K562 (cell line): ENCODE measurements around the gene RACK1. TPM values are rescaled to one million over a fixed set of nuclear protein-coding genes. Genes with fewer than 3 reads are reported as not detected.
A peak's percentile ranks its signal among the peaks of the same experiment; 100 is the strongest.

Experiments used
- ATAC-seq: fragments of 200-7000 bp; cut with Tn5 transposase; 3 replicates; pipeline ENCODE4 v1.9.1; 2020; ENCODE audit warnings: moderate library complexity
- BruUV-seq: library from RNA; stranded (reverse); fragments of 400-500 nt; replicated peaks from 2 replicates; lab custom pipeline; 2021; lab: Mats Ljungman, UMichigan
- CTCF ChIA-PET: fragments of 300-600 bp; formaldehyde crosslinking; extraction: SDS; loops from one replicate; lab custom pipeline; 2021; ENCODE audit warnings: low intra/inter-chr PET ratio; lab: Yijun Ruan, JAX
- POLR2A ChIA-PET: fragments of 300-600, 350-650 bp; sonication (Branson Sonifier 250); formaldehyde crosslinking; extraction: SDS; loops from one replicate; lab custom pipeline; 2021; ENCODE audit warnings: antibody characterized with exemption, inconsistent platforms; lab: Yijun Ruan, JAX
- DNase-seq, 4 experiments: peaks; one replicate each; pipeline versions ENCODE4 v3.0.0 to v3.0.0-alpha.2; 2011 to 2018; ENCODE audit warnings: low spot score in 3 of 4, mixed read lengths in 3 of 4; ENCODE audit errors: extremely low read depth in 1 of 4
- FAIRE-seq: peaks from 2 replicates; lab custom pipeline; 2011; peaks lifted over from hg19 to GRCh38; lab: Jason Lieb, UNC
- H2AFZ ChIP-seq: 2 replicates; pipeline ENCODE4 v1.6.0; 2011; ENCODE audit warnings: low read depth, low read length, control low read depth, inconsistent platforms
- H3K27ac ChIP-seq: fragments of 200-600 bp; 3 replicates; pipeline ENCODE4 v1.8.0; 2011; ENCODE audit warnings: low read depth, mild to moderate bottlenecking, control low read depth, inconsistent platforms, low read length, moderate library complexity, mixed read lengths; ENCODE audit errors: extremely low read depth
- H3K27me3 ChIP-seq, 2 experiments: fragments of 300-600 bp in 1 of 2; 2 replicates in 1 of 2; 3 replicates in 1 of 2; pipeline versions ENCODE4 v1.6.0 to v1.8.0; 2011; ENCODE audit warnings: inconsistent platforms in 2 of 2, low read length in 2 of 2, mild to moderate bottlenecking in 1 of 2, mixed read lengths in 1 of 2, moderate library complexity in 1 of 2; ENCODE audit not compliant: control insufficient read depth in 2 of 2, insufficient read depth in 2 of 2
- H3K36me3 ChIP-seq: fragments of 300-600 bp; 3 replicates; pipeline ENCODE4 v1.8.0; 2011; ENCODE audit warnings: mild to moderate bottlenecking, low read length, inconsistent platforms; ENCODE audit not compliant: control insufficient read depth, insufficient read depth
- H3K4me1 ChIP-seq, 2 experiments: fragments of 200-600 bp in 1 of 2; replicated peaks in 1 of 2; 2 replicates in 1 of 2; 3 replicates in 1 of 2; pipeline versions ENCODE4 v1.5.1 to v1.8.0; 2011; ENCODE audit warnings: inconsistent platforms in 2 of 2, low read length in 2 of 2, mild to moderate bottlenecking in 1 of 2, mixed read lengths in 1 of 2, moderate library complexity in 1 of 2; ENCODE audit not compliant: control insufficient read depth in 2 of 2, insufficient read depth in 2 of 2
- H3K4me2 ChIP-seq: 2 replicates; pipeline ENCODE4 v1.6.1; 2011; ENCODE audit warnings: low read length, control low read depth, inconsistent platforms, mixed read lengths; ENCODE audit not compliant: insufficient read depth
- H3K4me3 ChIP-seq: fragments of 200-600 bp; sonication (generic), shearing (Covaris generic); 2 replicates; pipeline ENCODE4 v1.5.1; 2016; ENCODE audit warnings: control low read depth, inconsistent platforms
- H3K79me2 ChIP-seq: fragments of 200-600 bp; 3 replicates; pipeline ENCODE4 v1.8.0; 2011; ENCODE audit warnings: low read length, inconsistent platforms; ENCODE audit not compliant: control insufficient read depth, insufficient read depth
- H3K9ac ChIP-seq, 2 experiments: 2 replicates each; pipeline versions ENCODE4 v1.6.0 to v1.6.1; 2011; ENCODE audit warnings: low read depth in 2 of 2, low read length in 2 of 2, control low read depth in 1 of 2, inconsistent platforms in 1 of 2, mild to moderate bottlenecking in 1 of 2, mixed read lengths in 1 of 2; ENCODE audit not compliant: insufficient read depth in 1 of 2
- H3K9me1 ChIP-seq: one replicate; pipeline ENCODE4 v1.6.0; 2011; ENCODE audit warnings: inconsistent platforms, mild to moderate bottlenecking, low read length, moderate library complexity; ENCODE audit not compliant: control insufficient read depth, insufficient read depth
- H3K9me3 ChIP-seq: replicated peaks from 2 replicates; pipeline ENCODE4 v1.5.1; 2011; ENCODE audit warnings: low read depth, low read length, inconsistent platforms; ENCODE audit not compliant: control insufficient read depth, insufficient read depth
- H4K20me1 ChIP-seq: replicated peaks from 2 replicates; pipeline ENCODE4 v1.6.1; 2011; ENCODE audit warnings: low read length, inconsistent platforms, mixed read lengths; ENCODE audit not compliant: control insufficient read depth, insufficient read depth
- CBX3 ChIP-seq, 2 experiments: IDR thresholded peaks; 1 replicate in 1 of 2; 2 replicates in 1 of 2; pipeline ENCODE4 v1.6.1; 2012; ENCODE audit warnings: inconsistent platforms in 2 of 2, low read length in 2 of 2, borderline replicate concordance in 1 of 2, control low read depth in 1 of 2
- CCNT2 ChIP-seq: IDR thresholded peaks from 2 replicates; pipeline ENCODE4 v1.6.1; 2011; ENCODE audit warnings: borderline replicate concordance, low read depth, mild to moderate bottlenecking, moderate library complexity, mixed read lengths, low read length; ENCODE audit not compliant: insufficient read length; ENCODE audit errors: extremely low read depth
- CHD4 ChIP-seq: fragments of 200-600 bp; sonication (generic); IDR thresholded peaks from 3 replicates; pipeline ENCODE4 v1.6.1; 2012; ENCODE audit warnings: low read depth, mild to moderate bottlenecking, mixed read lengths, low read length, inconsistent platforms; ENCODE audit not compliant: insufficient read depth, insufficient replicate concordance, poor library complexity, severe bottlenecking
- FIP1L1 ChIP-seq: fragments of 200-400 bp; formaldehyde crosslinking; IDR thresholded peaks from 2 replicates; pipeline ENCODE4 v1.6.1; 2018; ENCODE audit warnings: mild to moderate bottlenecking, low read depth, low read length; ENCODE audit not compliant: poor library complexity, severe bottlenecking
- FOXP4 ChIP-seq: sonication (generic); formaldehyde crosslinking; IDR thresholded peaks from 2 replicates; pipeline ENCODE4 v1.8.0; 2022; ENCODE audit warnings: mild to moderate bottlenecking, missing genetic modification reagents, borderline replicate concordance
- HEY1 ChIP-seq: fragments of 250-450 bp; sonication (Bioruptor Pico); IDR thresholded peaks from 2 replicates; pipeline ENCODE4 v1.5.0; 2020; ENCODE audit warnings: mild to moderate bottlenecking, moderate library complexity, borderline replicate concordance
- HIVEP1 ChIP-seq: fragments of 250-450 bp; sonication (Bioruptor Pico); IDR thresholded peaks from 2 replicates; pipeline ENCODE4 v1.4.0; 2020; ENCODE audit warnings: mild to moderate bottlenecking
- MCM5 ChIP-seq: fragments of 450-650 bp; IDR thresholded peaks from 2 replicates; pipeline ENCODE4 v1.6.1; 2016; ENCODE audit warnings: low read depth
- MXI1 ChIP-seq: IDR thresholded peaks from 2 replicates; pipeline ENCODE4 v1.6.1; 2011; ENCODE audit warnings: low read depth, mild to moderate bottlenecking, improper control_type of control experiment, low read length
- POLR2B ChIP-seq: fragments of 450-650 bp; IDR thresholded peaks from 2 replicates; pipeline ENCODE4 v1.6.1; 2018; ENCODE audit warnings: low read depth; ENCODE audit not compliant: partially characterized antibody
- RB1 ChIP-seq: fragments of 450-650 bp; IDR thresholded peaks from 2 replicates; pipeline ENCODE4 v1.6.1; 2017; ENCODE audit warnings: low read depth, mild to moderate bottlenecking
- ZBTB2 ChIP-seq: fragments of 450-650 bp; IDR thresholded peaks from 2 replicates; pipeline ENCODE4 v1.6.1; 2016; ENCODE audit warnings: antibody characterized with exemption
- ZNF134 ChIP-seq: fragments of 250-450 bp; sonication (Bioruptor Pico); conservative IDR thresholded peaks from 2 replicates; pipeline ENCODE4 v1.4.0; 2020
- ZNF197 ChIP-seq: fragments of 200-800 bp; sonication (Bioruptor generic); IDR thresholded peaks from 2 replicates; pipeline ENCODE4 v1.6.1; 2016; ENCODE audit warnings: low read depth, missing genetic modification characterization, missing compliant biosample characterization
- ZNF263 ChIP-seq: sonication (generic); formaldehyde crosslinking; IDR thresholded peaks from 2 replicates; pipeline ENCODE4 v1.8.0; 2022; ENCODE audit warnings: mild to moderate bottlenecking, missing genetic modification reagents, borderline replicate concordance
- WGBS: fragments of 100-300 bp; shearing (Covaris generic); methylation state at CpG from one replicate; pipeline ENCODE4 v1.1.6; 2016; ENCODE audit warnings: low coverage, mixed read lengths; ENCODE audit not compliant: insufficient coverage; ENCODE audit errors: missing lambda C conversion rate; 5-methylcytosine and 5-hydroxymethylcytosine counted together
- in situ Hi-C: fragments of 300-500 bp; cut with MboI; formaldehyde crosslinking; loops from 4 replicates; pipeline ENCODE4 v1.15.0; 2018; ENCODE audit warnings: inconsistent platforms, mixed read lengths
- intact Hi-C: fragments of 100-400 bp; cut with micrococcal nuclease; formaldehyde crosslinking; loops from 2 replicates; pipeline ENCODE4 v1.14.2; 2022
- polyA plus RNA-seq, 8 experiments: library from polyadenylated mRNA; depleted of rRNA in 4 of 8; stranded (reverse) in 5 of 8; unstranded in 3 of 8; fragments of >200 nt; fragmentation: Nextera tagmentation in 2 of 8; fragmentation: Illumina TruSeq in 1 of 8; extraction: Ambion mirVana in 2 of 8; extraction: Trizol in 1 of 8; gene quantifications; 2 replicates each; pipeline versions ENCODE4 v1.2.1 to v1.2.3, GENCODE V29; 2011 to 2014; ENCODE audit warnings: inconsistent platforms in 1 of 8, missing spikeins in 1 of 8
- total RNA-seq, 7 experiments: library from RNA; depleted of rRNA in 6 of 7; stranded (reverse); fragments of >200 nt in 6 of 7; fragmentation: Illumina TruSeq in 2 of 7; extraction: Trizol in 2 of 7; gene quantifications; 2 replicates each; pipeline versions ENCODE4 v1.2.1 to v1.2.3, GENCODE V29; 2011 to 2021; ENCODE audit warnings: low replicate concordance in 1 of 7

Gene RACK1
- total and polyA plus RNA-seq, 9 of the 15 experiments (the other 6 are each of a cell fraction or from before 2014, with no cell fraction given) = 2,303 to 5,311 (median 3,833) TPM

GRCh38 chr5:181233801-181234454 is 9.8 kb downstream of the RACK1 start:
- peaks cover 18% of the 10 kb centered on the region for H3K79me2 ChIP-seq
- peaks cover 3% of the 10 kb centered on the region for H3K9me1 ChIP-seq
- peaks cover 95% of the 10 kb centered on the region for H3K36me3 ChIP-seq
- peaks cover 33% of the 10 kb centered on the region for H4K20me1 ChIP-seq
- no peak overlapping the region for H3K4me2 ChIP-seq
- peaks cover under 1 to 15% of the 10 kb centered on the region in 2 experiments; a peak in 4 of 5 replicates for H3K4me1 ChIP-seq
- peak overlapping the region in 1 of 2 experiments; percentile 4; a peak in 2 of 4 replicates for H3K9ac ChIP-seq
- in situ Hi-C loops = no loop called here
- no peak overlapping the region for H3K4me3 ChIP-seq
- ATAC-seq (no peak; the same call in 1 of the 3 replicates), FAIRE-seq (no peak), DNase-seq (peak in 2 of 4 experiments; percentile 11 to 16)
- no peaks in the 10 kb centered on the region for H3K9me3 ChIP-seq
- CTCF ChIA-PET = no interaction called here
- H3K27me3 ChIP-seq = no peaks in the 10 kb centered on the region
- TF ChIP-seq POLR2B = peak; percentile 44
- TF ChIP-seq ZBTB2 = no peak
- no peak for TF ChIP-seq ZNF134 (CRISPR knock-in tag)
- no peak for TF ChIP-seq RB1
- peak; percentile 39 for TF ChIP-seq FIP1L1
- TF ChIP-seq FOXP4 = 0 out of 2 replicates have a peak, but pooled peaks have one; percentile 22
- TF ChIP-seq CBX3 (IDR thresholded peaks at IDR 0.05; ENCODE audit: borderline replicate concordance in 1 of 2, low read length in 2 of 2) = no peak
- TF ChIP-seq MXI1 = no peak
- no peak for TF ChIP-seq CCNT2
- TF ChIP-seq HEY1 (CRISPR knock-in tag) = no peak
- TF ChIP-seq ZNF197 (CRISPR knock-in tag) = no peak
- TF ChIP-seq HIVEP1 (CRISPR knock-in tag) = no peak
- no peak for TF ChIP-seq CHD4
- no peak for TF ChIP-seq ZNF263 (CRISPR knock-in tag)
- TF ChIP-seq MCM5 = no peak
- intact Hi-C loops = no loop called here
- no TSS peak for BruUV-seq
- WGBS = 92% methylated on average over 2 of the region's 24 CpGs
- no peak overlapping the region for H2AFZ ChIP-seq
- POLR2A ChIA-PET = interaction anchor here (0.5 to 5.3 kb wide), 5 partner anchors 9 to 37 kb away, joined by 3 to 55 read pairs (median 5); partner anchors contain the start of gene TRIM41
- no peak overlapping the region for H3K27ac ChIP-seq
